ENCODE measurements around the gene BOK. TPM values are rescaled to one million over a fixed set of nuclear protein-coding genes. Genes with fewer than 3 reads are reported as not detected.
"Not testable (repeated sequence)": the region's sequence is repeated elsewhere in the genome, so short reads cannot be mapped to it uniquely, and the experiment has no call there.

BOK gene
- total RNA-seq, 6 experiments from 2014 or later = 50.1 to 119 (median 90.5) TPM

GRCh38 chr2:241569831-241570281 lies 11.3 kb downstream of the BOK start:
- no peaks in the 10 kb centered on the region for H3K9me3 ChIP-seq
- WGBS (ENCODE audit: insufficient coverage, low coverage, low lambda C conversion rate, missing lambda C conversion rate) = 75% methylated on average over 4 of the region's 23 CpGs
- H3K4me1 ChIP-seq = no peaks in the 10 kb centered on the region
- no peak overlapping the region for H3K27ac ChIP-seq
- intact Hi-C loops (cut with DNase I) = no loop called here
- no peak overlapping the region for H3K4me3 ChIP-seq
- DNase-seq (peak in 1 of 3 donors; percentile 29), ATAC-seq (no peak)
- H3K36me3 ChIP-seq = peaks cover 0 to 45% (median 20%) of the 10 kb centered on the region in 4 donors
- H3K27me3 ChIP-seq = no peaks in the 10 kb centered on the region
- no peak for TF ChIP-seq POLR2A (IDR thresholded peaks at IDR 0.05)
- TF ChIP-seq CTCF (IDR thresholded peaks at IDR 0.05) = no peak

- intact Hi-C loops (cut with DNase I) = no loop called here
- no peak for DNase-seq
Observed at GRCh38 chr2:241570961-241571581, 12.5 kb downstream of the BOK start.

GRCh38 chr2:241571821-241572620 lies 13.5 kb downstream of the BOK start:
- ATAC-seq (no peak), DNase-seq (peak in 1 of 3 donors; percentile 53)
- TF ChIP-seq CTCF (IDR thresholded peaks at IDR 0.05) (no peak), POLR2A (IDR thresholded peaks at IDR 0.05) (no peak)
- no peak overlapping the region for H3K4me3 ChIP-seq
- H3K27me3 ChIP-seq = no peaks in the 10 kb centered on the region
- WGBS (ENCODE audit: insufficient coverage, low coverage, low lambda C conversion rate, missing lambda C conversion rate) = 86% methylated on average over 4 of the region's 27 CpGs
- no peaks in the 10 kb centered on the region for H3K9me3 ChIP-seq
- H3K27ac ChIP-seq = no peak overlapping the region
- H3K36me3 ChIP-seq = peaks cover 0 to 42% (median 19%) of the 10 kb centered on the region in 4 donors
- intact Hi-C loops (cut with DNase I) = no loop called here
- no peaks in the 10 kb centered on the region for H3K4me1 ChIP-seq

More at GRCh38 chr2:241570961-241571581, 12.5 kb downstream of the BOK start:
- Histone ChIP-seq H3K27ac (no peak overlapping the region), H3K9me3 (no peaks in the 10 kb centered on the region), H3K4me3 (no peak overlapping the region), H3K27me3 (no peaks in the 10 kb centered on the region), H3K36me3 (peaks cover 0 to 45% (median 20%) of the 10 kb centered on the region in 4 donors), H3K4me1 (no peaks in the 10 kb centered on the region)
- WGBS (ENCODE audit: insufficient coverage, low coverage, low lambda C conversion rate, missing lambda C conversion rate) = 94% methylated on average over 5 of the region's 23 CpGs
- TF ChIP-seq CTCF (IDR thresholded peaks at IDR 0.05) (no peak), POLR2A (IDR thresholded peaks at IDR 0.05) (no peak)
- peak in 2 of 4 donors; percentile 4 to 26 for ATAC-seq

GRCh38 chr2:241572915-241573651 lies 14.5 kb downstream of the BOK start:
- H3K4me3 ChIP-seq; ATAC-seq; intact Hi-C loops (cut with DNase I); H3K9me3 ChIP-seq; H3K27ac ChIP-seq; H3K27me3 ChIP-seq; H3K4me1 ChIP-seq: not testable (repeated sequence)
- peak in 1 of 3 donors; percentile 40 for DNase-seq
- H3K36me3 ChIP-seq = peaks cover 0 to 42% (median 14%) of the 10 kb centered on the region in 4 donors
- WGBS (ENCODE audit: insufficient coverage, low coverage, low lambda C conversion rate, missing lambda C conversion rate) = 90% methylated on average over 4 of the region's 20 CpGs
